HEK293 (cell line): Measurements from ENCODE around the gene CCNY.

Source experiments
- REPIN1 ChIP-seq: fragments of 450-650 bp; formaldehyde crosslinking; IDR thresholded peaks from 2 replicates; pipeline ENCODE4 v1.5.1; 2017; ENCODE audit warnings: missing biosample characterization, missing genetic modification characterization, low read depth
- ZEB2 ChIP-seq: fragments of 450-650 bp; formaldehyde crosslinking; IDR thresholded peaks from 2 replicates; pipeline ENCODE4 v1.5.1; 2016; ENCODE audit warnings: missing biosample characterization, missing genetic modification characterization
- ZNF350 ChIP-seq: fragments of 450-650 bp; formaldehyde crosslinking; IDR thresholded peaks from 2 replicates; pipeline ENCODE4 v1.5.0; 2017; ENCODE audit warnings: missing biosample characterization, mild to moderate bottlenecking, missing genetic modification characterization

GRCh38 chr10:35510891-35511290 lies 174.6 kb downstream of the CCNY start:
- no peak for TF ChIP-seq REPIN1 (tag by site-specific recombination)
- TF ChIP-seq ZEB2 (tag by site-specific recombination), result no peak
- no peak for TF ChIP-seq ZNF350 (tag by site-specific recombination)
